ENCODE data around the gene GRIK4.

GRCh38 chr11:120667934-120668333, 156.4 kb downstream of the GRIK4 start:
- TF ChIP-seq ZNF274 (IDR thresholded peaks at IDR 0.05; ENCODE audit: low read depth, low read length): no peak
- no peak for TF ChIP-seq YY1 (IDR thresholded peaks at IDR 0.05; ENCODE audit: insufficient read depth, insufficient read length)
- TF ChIP-seq SUZ12 (IDR thresholded peaks at IDR 0.05; ENCODE audit: extremely low read depth, insufficient read depth, insufficient read length): no peak

All from NT2/D1 (cell line).